Raji (cell line): Measurements from ENCODE around the gene PTTG1.

Experiments used
- POLR2A ChIP-seq: IDR thresholded peaks from 2 replicates; pipeline ENCODE4 v1.6.1; 2011; ENCODE audit warnings: low read depth, low read length, control low read depth; ENCODE audit not compliant: insufficient read depth

The PTTG1 gene

GRCh38 chr5:160421625-160422258 is at the start of gene PTTG1:
Gene PTTG1, plus strand, starts transcription at chr5:160421855. Its CDS starts 458 bp downstream, at chr5:160422313.
- peak; percentile 95 for TF ChIP-seq POLR2A

GRCh38 chr5:160375166-160375565 is 46.5 kb upstream of the PTTG1 start:
- TF ChIP-seq POLR2A = no peak

- TF ChIP-seq POLR2A = no peak
Measured at GRCh38 chr5:160375701-160376100, 46.0 kb upstream of the PTTG1 start.

GRCh38 chr5:160376416-160376815 is 45.2 kb upstream of the PTTG1 start:
- no peak for TF ChIP-seq POLR2A

GRCh38 chr5:160377651-160378050 is 44.0 kb upstream of the PTTG1 start:
- no peak for TF ChIP-seq POLR2A

GRCh38 chr5:160378330-160378729 is 43.3 kb upstream of the PTTG1 start:
- no peak for TF ChIP-seq POLR2A

GRCh38 chr5:160379511-160379910 is 42.1 kb upstream of the PTTG1 start:
- TF ChIP-seq POLR2A = no peak

GRCh38 chr5:160380041-160380440 is 41.6 kb upstream of the PTTG1 start:
- TF ChIP-seq POLR2A = no peak

GRCh38 chr5:160382346-160382745 is 39.3 kb upstream of the PTTG1 start:
- no peak for TF ChIP-seq POLR2A

GRCh38 chr5:160384681-160385080 is 37.0 kb upstream of the PTTG1 start:
- TF ChIP-seq POLR2A = no peak

GRCh38 chr5:160385496-160385895 is 36.2 kb upstream of the PTTG1 start:
- no peak for TF ChIP-seq POLR2A

- TF ChIP-seq POLR2A = no peak
Measured at GRCh38 chr5:160387445-160387844, 34.2 kb upstream of the PTTG1 start.

GRCh38 chr5:160390787-160391696 is 30.6 kb upstream of the PTTG1 start:
- TF ChIP-seq POLR2A = no peak

- no peak for TF ChIP-seq POLR2A
Measured at GRCh38 chr5:160395111-160395510, 26.5 kb upstream of the PTTG1 start.

GRCh38 chr5:160397492-160397891 is 24.2 kb upstream of the PTTG1 start:
- TF ChIP-seq POLR2A = no peak

GRCh38 chr5:160398806-160399205 is 22.8 kb upstream of the PTTG1 start:
- no peak for TF ChIP-seq POLR2A
